ENCODE results near the gene PALS1.

PALS1 gene

DNA sequence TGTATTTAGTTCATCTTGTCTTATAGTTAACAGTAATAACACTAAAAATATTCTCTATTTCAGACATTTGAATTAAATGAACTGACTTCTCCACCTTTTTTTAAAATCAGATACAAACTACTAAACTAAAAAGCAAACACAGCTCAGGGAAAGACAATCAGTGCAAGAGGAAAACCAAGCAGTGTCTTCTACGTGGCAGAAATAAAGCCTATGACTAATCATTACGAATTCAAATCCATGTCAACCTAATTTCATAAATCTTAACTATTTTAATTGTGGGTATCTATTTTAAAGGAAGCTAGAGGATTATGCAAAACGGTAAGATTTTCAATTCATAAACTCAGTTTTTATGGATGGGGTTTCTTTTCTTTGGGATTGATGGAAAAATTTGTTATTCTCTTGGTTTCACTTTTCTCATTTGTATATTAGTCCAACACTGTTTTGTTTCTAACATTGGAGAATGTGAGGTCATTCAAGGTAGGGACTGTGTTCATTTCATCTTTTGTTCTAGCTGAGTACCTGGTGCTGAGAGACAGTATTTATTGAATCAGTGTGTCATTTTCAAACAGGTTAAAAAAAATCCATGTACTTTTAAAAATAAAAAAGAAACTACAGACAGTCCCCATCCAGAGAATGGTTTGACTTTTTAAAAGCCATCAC, 12.8 kb upstream of the PALS1 start:
- no peaks in the 10 kb centered on the region for H3K36me3 ChIP-seq (ENCODE audit: control insufficient read depth, insufficient read depth, low read length)
- H3K27ac ChIP-seq (ENCODE audit: insufficient read depth, low read length, poor library complexity, severe bottlenecking) = no peak overlapping the region
- no peaks in the 10 kb centered on the region for H3K27me3 ChIP-seq (replicated peaks; ENCODE audit: control insufficient read depth, insufficient read depth, low read length, poor library complexity, severe bottlenecking)
- no peak for DNase-seq
- no peak overlapping the region for H3K4me3 ChIP-seq (ENCODE audit: insufficient read depth, low read depth, low read length, poor library complexity, severe bottlenecking)
- H3K4me1 ChIP-seq (ENCODE audit: control insufficient read depth, insufficient read depth, low read length, poor library complexity, severe bottlenecking) = no peaks in the 10 kb centered on the region
- no peaks in the 10 kb centered on the region for H3K9me3 ChIP-seq (ENCODE audit: control insufficient read depth, low read length)

DNA sequence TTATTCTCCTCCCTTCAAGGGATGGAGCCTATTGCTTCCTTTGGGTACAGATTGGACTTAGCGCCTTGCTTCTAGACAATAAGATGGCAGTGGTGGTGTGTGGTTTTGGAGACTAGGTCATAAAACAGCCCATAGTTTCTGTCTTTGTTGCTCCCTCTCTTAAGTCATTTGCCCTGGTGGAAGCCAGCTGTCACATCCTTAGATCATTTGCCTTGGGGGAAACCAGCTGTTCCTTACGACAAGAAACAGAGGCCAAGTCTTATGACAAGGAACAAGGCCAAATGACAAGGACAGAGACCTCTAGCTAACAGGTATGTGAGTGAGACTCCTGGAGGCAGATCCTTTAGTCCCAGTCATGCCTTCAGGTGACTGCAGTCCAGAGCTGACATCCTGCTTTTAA, 9.2 kb upstream of the PALS1 start:
- Histone ChIP-seq H3K4me1 (ENCODE audit: control insufficient read depth, insufficient read depth, low read length, poor library complexity, severe bottlenecking) (no peaks in the 10 kb centered on the region), H3K27ac (ENCODE audit: insufficient read depth, low read length, poor library complexity, severe bottlenecking) (no peak overlapping the region), H3K27me3 (replicated peaks; ENCODE audit: control insufficient read depth, insufficient read depth, low read length, poor library complexity, severe bottlenecking) (no peaks in the 10 kb centered on the region), H3K4me3 (ENCODE audit: insufficient read depth, low read depth, low read length, poor library complexity, severe bottlenecking) (no peak overlapping the region), H3K9me3 (ENCODE audit: control insufficient read depth, low read length) (no peaks in the 10 kb centered on the region), H3K36me3 (ENCODE audit: control insufficient read depth, insufficient read depth, low read length) (no peaks in the 10 kb centered on the region)
- DNase-seq = no peak

- Histone ChIP-seq H3K4me3 (ENCODE audit: insufficient read depth, low read depth, low read length, poor library complexity, severe bottlenecking) (no peak overlapping the region), H3K4me1 (ENCODE audit: control insufficient read depth, insufficient read depth, low read length, poor library complexity, severe bottlenecking) (no peaks in the 10 kb centered on the region), H3K9me3 (ENCODE audit: control insufficient read depth, low read length) (no peaks in the 10 kb centered on the region), H3K36me3 (ENCODE audit: control insufficient read depth, insufficient read depth, low read length) (no peaks in the 10 kb centered on the region), H3K27me3 (replicated peaks; ENCODE audit: control insufficient read depth, insufficient read depth, low read length, poor library complexity, severe bottlenecking) (no peaks in the 10 kb centered on the region), H3K27ac (ENCODE audit: insufficient read depth, low read length, poor library complexity, severe bottlenecking) (no peak overlapping the region)
- DNase-seq = no peak
These were observed 8.6 kb upstream of the PALS1 start for GRCh38 chr14:67232621-67233020.

DNA sequence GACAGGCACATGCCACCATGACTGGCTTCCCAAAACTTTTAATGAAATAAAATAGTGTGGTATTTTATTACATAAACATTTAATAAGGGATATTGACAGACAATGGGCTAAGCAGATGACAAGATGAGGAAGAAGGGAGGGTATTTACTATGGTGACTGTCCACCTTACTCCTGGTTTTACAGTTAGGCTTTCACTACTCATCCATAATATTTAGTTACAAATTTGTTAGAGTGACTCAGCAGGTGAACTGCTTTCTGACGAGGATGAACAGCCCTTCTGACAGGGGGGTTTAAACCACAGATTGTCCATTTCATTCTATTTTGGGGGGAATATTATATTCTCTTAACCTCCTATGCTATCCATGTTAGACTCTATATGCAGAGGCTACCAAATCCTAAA, 3.6 kb upstream of the PALS1 start:
- no peaks in the 10 kb centered on the region for H3K27me3 ChIP-seq (replicated peaks; ENCODE audit: control insufficient read depth, insufficient read depth, low read length, poor library complexity, severe bottlenecking)
- no peak for DNase-seq
- H3K36me3 ChIP-seq (ENCODE audit: control insufficient read depth, insufficient read depth, low read length) = no peaks in the 10 kb centered on the region
- H3K4me3 ChIP-seq (ENCODE audit: insufficient read depth, low read depth, low read length, poor library complexity, severe bottlenecking) = no peak overlapping the region
- H3K4me1 ChIP-seq (ENCODE audit: control insufficient read depth, insufficient read depth, low read length, poor library complexity, severe bottlenecking) = no peaks in the 10 kb centered on the region
- no peaks in the 10 kb centered on the region for H3K9me3 ChIP-seq (ENCODE audit: control insufficient read depth, low read length)
- H3K27ac ChIP-seq (ENCODE audit: insufficient read depth, low read length, poor library complexity, severe bottlenecking) = no peak overlapping the region

- no peak for DNase-seq
- Histone ChIP-seq H3K27ac (ENCODE audit: insufficient read depth, low read length, poor library complexity, severe bottlenecking) (no peak overlapping the region), H3K4me3 (ENCODE audit: insufficient read depth, low read depth, low read length, poor library complexity, severe bottlenecking) (no peak overlapping the region)
These were observed 1.7 kb upstream of the PALS1 start for GRCh38 chr14:67239582-67239981.

DNA sequence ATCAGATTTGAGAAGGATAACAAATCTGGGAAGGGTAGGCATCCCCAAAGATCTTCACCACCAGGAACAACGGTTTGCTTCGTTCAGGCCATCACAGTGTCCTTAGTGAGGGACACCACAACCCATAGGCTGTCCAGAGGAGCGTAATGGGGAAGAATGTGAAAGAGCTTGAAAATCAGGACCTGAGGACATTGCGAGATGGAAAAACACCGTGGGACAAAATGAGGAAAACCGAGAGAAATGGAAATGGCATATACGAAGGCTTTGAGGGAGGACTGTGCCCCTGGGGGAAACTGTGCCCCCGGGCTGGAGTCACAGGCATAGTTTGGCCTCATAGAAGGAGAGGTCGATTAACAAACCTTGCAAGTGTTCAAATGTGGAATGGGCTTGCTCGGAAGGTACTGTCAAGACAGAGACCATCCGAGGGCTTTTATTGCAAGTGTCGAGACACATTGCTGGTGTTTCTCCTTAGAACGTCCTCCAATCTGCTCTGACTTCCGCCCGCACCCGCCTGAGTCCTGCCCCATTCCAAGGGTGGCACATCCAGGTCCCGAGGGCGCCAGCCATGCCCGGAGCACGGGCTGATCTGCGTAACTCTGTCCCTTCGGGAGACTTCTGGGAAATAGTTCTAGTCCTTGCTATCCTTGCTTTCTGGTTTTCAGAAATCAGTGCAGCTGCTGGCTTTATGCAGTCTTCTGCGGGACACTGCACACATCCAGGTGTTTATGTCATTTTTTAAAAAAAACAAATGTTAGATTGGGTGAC, 885 bp upstream of the PALS1 start:
- peak; percentile 4 to 20 (median 19) for DNase-seq
- no peaks in the 10 kb centered on the region for H3K9me3 ChIP-seq (ENCODE audit: control insufficient read depth, low read length)
- peak overlapping the region; percentile 71 for H3K27ac ChIP-seq (ENCODE audit: insufficient read depth, low read length, poor library complexity, severe bottlenecking)
- H3K4me3 ChIP-seq (ENCODE audit: insufficient read depth, low read depth, low read length, poor library complexity, severe bottlenecking) = peak overlapping the region; percentile 87
- no peaks in the 10 kb centered on the region for H3K36me3 ChIP-seq (ENCODE audit: control insufficient read depth, insufficient read depth, low read length)
- H3K27me3 ChIP-seq (replicated peaks; ENCODE audit: control insufficient read depth, insufficient read depth, low read length, poor library complexity, severe bottlenecking) = no peaks in the 10 kb centered on the region
- H3K4me1 ChIP-seq (ENCODE audit: control insufficient read depth, insufficient read depth, low read length, poor library complexity, severe bottlenecking) = no peaks in the 10 kb centered on the region

More at GRCh38 chr14:67239582-67239981, 1.7 kb upstream of the PALS1 start:
- Histone ChIP-seq H3K27me3 (replicated peaks; ENCODE audit: control insufficient read depth, insufficient read depth, low read length, poor library complexity, severe bottlenecking) (no peaks in the 10 kb centered on the region), H3K36me3 (ENCODE audit: control insufficient read depth, insufficient read depth, low read length) (no peaks in the 10 kb centered on the region), H3K9me3 (ENCODE audit: control insufficient read depth, low read length) (no peaks in the 10 kb centered on the region), H3K4me1 (ENCODE audit: control insufficient read depth, insufficient read depth, low read length, poor library complexity, severe bottlenecking) (no peaks in the 10 kb centered on the region)

DNA sequence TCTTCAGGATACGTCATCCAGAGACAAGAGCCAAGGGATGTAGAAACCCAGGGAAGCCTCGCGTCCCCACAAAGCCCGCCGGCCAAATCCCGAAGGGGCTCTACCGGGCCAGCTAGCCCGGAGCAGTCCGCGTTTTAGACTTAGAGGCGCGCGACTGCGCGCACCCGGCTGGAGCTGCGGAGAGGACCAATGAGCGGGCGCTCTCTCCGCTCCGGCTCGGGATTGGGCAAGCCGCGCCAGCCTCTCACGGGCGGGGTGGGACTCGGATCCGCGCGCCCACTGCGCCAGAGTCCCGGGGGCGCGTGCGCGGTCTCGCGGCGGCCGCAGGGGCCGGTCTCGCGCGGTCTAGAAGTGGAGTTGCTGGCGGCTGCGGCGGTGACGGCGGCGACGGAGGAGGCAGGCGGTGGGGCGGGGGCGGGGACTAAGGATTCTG, 241 bp upstream of the PALS1 start:
- H3K4me3 ChIP-seq (ENCODE audit: insufficient read depth, low read depth, low read length, poor library complexity, severe bottlenecking) = peak overlapping the region; percentile 87
- peak overlapping the region; percentile 71 for H3K27ac ChIP-seq (ENCODE audit: insufficient read depth, low read length, poor library complexity, severe bottlenecking)
- H3K4me1 ChIP-seq (ENCODE audit: control insufficient read depth, insufficient read depth, low read length, poor library complexity, severe bottlenecking) = no peaks in the 10 kb centered on the region
- H3K27me3 ChIP-seq (replicated peaks; ENCODE audit: control insufficient read depth, insufficient read depth, low read length, poor library complexity, severe bottlenecking) = no peaks in the 10 kb centered on the region
- no peaks in the 10 kb centered on the region for H3K36me3 ChIP-seq (ENCODE audit: control insufficient read depth, insufficient read depth, low read length)
- H3K9me3 ChIP-seq (ENCODE audit: control insufficient read depth, low read length) = no peaks in the 10 kb centered on the region
- peak; percentile 83 to 87 (median 86) for DNase-seq

- peak overlapping the region; percentile 87 for H3K4me3 ChIP-seq (ENCODE audit: insufficient read depth, low read depth, low read length, poor library complexity, severe bottlenecking)
- no peaks in the 10 kb centered on the region for H3K36me3 ChIP-seq (ENCODE audit: control insufficient read depth, insufficient read depth, low read length)
- H3K4me1 ChIP-seq (ENCODE audit: control insufficient read depth, insufficient read depth, low read length, poor library complexity, severe bottlenecking) = no peaks in the 10 kb centered on the region
- H3K27me3 ChIP-seq (replicated peaks; ENCODE audit: control insufficient read depth, insufficient read depth, low read length, poor library complexity, severe bottlenecking) = no peaks in the 10 kb centered on the region
- no peaks in the 10 kb centered on the region for H3K9me3 ChIP-seq (ENCODE audit: control insufficient read depth, low read length)
- peak overlapping the region; percentile 71 for H3K27ac ChIP-seq (ENCODE audit: insufficient read depth, low read length, poor library complexity, severe bottlenecking)
- DNase-seq = no peak
These were observed 859 bp downstream of the PALS1 start for GRCh38 chr14:67242168-67242420.

DNA sequence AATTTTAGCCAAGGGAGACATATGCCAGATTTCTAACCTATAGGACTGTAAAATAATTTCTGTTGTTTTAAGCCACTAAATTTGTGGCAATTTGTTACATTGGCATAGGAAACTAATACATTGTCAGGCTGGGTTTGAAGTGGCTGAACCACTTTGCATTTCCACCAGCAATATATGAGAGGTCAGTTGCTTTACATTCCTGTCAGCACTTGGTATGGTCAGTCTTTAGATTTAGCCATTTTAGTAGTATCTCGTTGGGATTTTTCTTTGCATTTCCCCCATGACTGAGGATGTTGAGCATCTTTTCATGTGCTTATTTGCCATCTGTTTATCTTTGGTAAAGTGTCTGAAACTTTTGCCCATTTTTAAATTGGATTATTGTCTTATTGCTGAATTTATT, 3.9 kb downstream of the PALS1 start:
- H3K27me3 ChIP-seq (replicated peaks; ENCODE audit: control insufficient read depth, insufficient read depth, low read length, poor library complexity, severe bottlenecking) = no peaks in the 10 kb centered on the region
- H3K36me3 ChIP-seq (ENCODE audit: control insufficient read depth, insufficient read depth, low read length) = no peaks in the 10 kb centered on the region
- H3K9me3 ChIP-seq (ENCODE audit: control insufficient read depth, low read length) = no peaks in the 10 kb centered on the region
- H3K4me1 ChIP-seq (ENCODE audit: control insufficient read depth, insufficient read depth, low read length, poor library complexity, severe bottlenecking) = no peaks in the 10 kb centered on the region
- no peak overlapping the region for H3K4me3 ChIP-seq (ENCODE audit: insufficient read depth, low read depth, low read length, poor library complexity, severe bottlenecking)
- no peak for DNase-seq
- no peak overlapping the region for H3K27ac ChIP-seq (ENCODE audit: insufficient read depth, low read length, poor library complexity, severe bottlenecking)

DNA sequence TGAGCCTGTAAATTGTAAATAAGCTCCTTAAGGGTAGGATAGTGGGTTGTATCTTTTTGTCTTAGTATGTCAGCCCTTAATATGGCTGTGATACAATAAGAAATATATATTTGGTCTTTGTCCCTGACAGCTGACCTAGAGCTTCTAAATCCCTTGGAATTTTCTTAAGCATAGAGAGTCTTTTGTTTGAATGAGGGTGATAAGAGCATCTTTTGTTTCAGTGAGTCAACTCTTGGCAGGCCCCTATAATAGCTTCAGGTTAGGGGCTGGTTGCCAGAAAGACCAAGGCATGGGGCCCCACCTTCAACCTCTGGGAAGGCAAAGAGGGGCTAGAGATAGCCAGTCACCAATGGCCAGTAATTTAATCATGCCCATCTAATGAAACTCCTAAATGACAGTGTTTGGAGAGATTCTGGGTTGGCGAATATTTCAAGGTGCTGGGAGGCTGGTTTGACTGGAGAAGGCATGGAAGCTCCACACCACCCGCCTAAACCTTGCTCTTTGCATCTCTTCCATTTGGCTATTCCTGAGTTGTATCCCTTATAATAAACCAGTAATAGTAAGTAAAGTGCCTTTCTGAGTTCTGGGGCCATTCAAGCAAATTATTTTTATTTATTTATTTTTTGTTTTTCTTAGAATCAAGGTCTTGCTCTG, 10.5 kb downstream of the PALS1 start:
- Histone ChIP-seq H3K9me3 (ENCODE audit: control insufficient read depth, low read length) (no peaks in the 10 kb centered on the region), H3K27ac (ENCODE audit: insufficient read depth, low read length, poor library complexity, severe bottlenecking) (no peak overlapping the region), H3K4me1 (ENCODE audit: control insufficient read depth, insufficient read depth, low read length, poor library complexity, severe bottlenecking) (no peaks in the 10 kb centered on the region), H3K4me3 (ENCODE audit: insufficient read depth, low read depth, low read length, poor library complexity, severe bottlenecking) (no peak overlapping the region), H3K27me3 (replicated peaks; ENCODE audit: control insufficient read depth, insufficient read depth, low read length, poor library complexity, severe bottlenecking) (no peaks in the 10 kb centered on the region), H3K36me3 (ENCODE audit: control insufficient read depth, insufficient read depth, low read length) (no peaks in the 10 kb centered on the region)
- no peak for DNase-seq
